22Rv1 (cell line): ENCODE measurements around the gene VPS41.

ENCODE experiments used
- H3K27ac ChIP-seq: fragments of 450-650 bp; 2 replicates; pipeline ENCODE4 v1.5.1; 2017
- CTCF ChIP-seq: fragments of 450-650 bp; IDR thresholded peaks from 2 replicates; pipeline ENCODE4 v1.5.1; 2017; ENCODE audit warnings: mild to moderate bottlenecking
- ZFX ChIP-seq: fragments of 450-650 bp; IDR thresholded peaks from 2 replicates; pipeline ENCODE4 v1.6.1; 2017; ENCODE audit warnings: antibody characterized with exemption, borderline replicate concordance

VPS41 gene

GRCh38 chr7:38907066-38907465, 1.9 kb downstream of the VPS41 start:
- TF ChIP-seq ZFX (no peak), CTCF (no peak)
- no peak overlapping the region for H3K27ac ChIP-seq

GRCh38 chr7:38905056-38905759, 3.8 kb downstream of the VPS41 start:
- no peak overlapping the region for H3K27ac ChIP-seq

GRCh38 chr7:38903057-38903456, 5.9 kb downstream of the VPS41 start:
- TF ChIP-seq ZFX (no peak), CTCF (no peak)
- no peak overlapping the region for H3K27ac ChIP-seq

More at GRCh38 chr7:38905056-38905759, 3.8 kb downstream of the VPS41 start:
- TF ChIP-seq ZFX (no peak), CTCF (no peak)

GRCh38 chr7:38902449-38902848, 6.5 kb downstream of the VPS41 start:
- TF ChIP-seq CTCF (no peak), ZFX (no peak)
- no peak overlapping the region for H3K27ac ChIP-seq

- no peak overlapping the region for H3K27ac ChIP-seq
- no peak for TF ChIP-seq CTCF
- TF ChIP-seq ZFX = no peak
These were observed 15.9 kb downstream of the VPS41 start for GRCh38 chr7:38893061-38893460.

- TF ChIP-seq CTCF = no peak
- no peak for TF ChIP-seq ZFX
These were observed 18.4 kb downstream of the VPS41 start for GRCh38 chr7:38890597-38890996.

GRCh38 chr7:38889872-38890432, 19.0 kb downstream of the VPS41 start:
- H3K27ac ChIP-seq = no peak overlapping the region
- TF ChIP-seq ZFX = no peak
- TF ChIP-seq CTCF = peak; percentile 48

More at GRCh38 chr7:38890597-38890996, 18.4 kb downstream of the VPS41 start:
- H3K27ac ChIP-seq = no peak overlapping the region
